ENCODE data around the gene RBMX2.
"Not testable (repeated sequence)": the region's sequence is repeated elsewhere in the genome, so short reads cannot be mapped to it uniquely, and the experiment has no call there.

RBMX2 gene

GRCh38 chrX:130401415-130402207, at the start of gene RBMX2:
Gene RBMX2, plus strand, starts transcription at chrX:130401987. Its CDS starts 46 bp downstream, at chrX:130402033.
- peak; percentile 49 for DNase-seq (ENCODE audit: low spot score)
- TF ChIP-seq CTCF (IDR thresholded peaks at IDR 0.05; ENCODE audit: poor library complexity, severe bottlenecking): no peak
- peak within 1 kb of the TSS; percentile 55 for H3K4me3 ChIP-seq (ENCODE audit: severe bottlenecking)
- H3K4me1 ChIP-seq (ENCODE audit: insufficient read depth, poor library complexity, severe bottlenecking): no peaks in the 10 kb centered on the region
- H3K27me3 ChIP-seq (ENCODE audit: insufficient read depth, poor library complexity, severe bottlenecking): no peaks in the 10 kb centered on the region
- H3K27ac ChIP-seq (ENCODE audit: poor library complexity, severe bottlenecking): peak within 1 kb of the TSS; percentile 12
- ATAC-seq (ENCODE audit: low read depth): peak; percentile 93
- no peaks in the 10 kb centered on the region for H3K9me3 ChIP-seq (ENCODE audit: severe bottlenecking)
- H3K36me3 ChIP-seq (ENCODE audit: low read depth): peaks cover 3% of the 10 kb centered on the region

- H3K4me3 ChIP-seq (ENCODE audit: severe bottlenecking); DNase-seq (ENCODE audit: low spot score); H3K27ac ChIP-seq (ENCODE audit: poor library complexity, severe bottlenecking); H3K27me3 ChIP-seq (ENCODE audit: insufficient read depth, poor library complexity, severe bottlenecking); H3K9me3 ChIP-seq (ENCODE audit: severe bottlenecking); H3K36me3 ChIP-seq (ENCODE audit: low read depth); ATAC-seq (ENCODE audit: low read depth); H3K4me1 ChIP-seq (ENCODE audit: insufficient read depth, poor library complexity, severe bottlenecking): not testable (repeated sequence)
These were observed 49.7 kb upstream of the RBMX2 start for GRCh38 chrX:130352050-130352449.

- Histone ChIP-seq H3K27me3 (ENCODE audit: insufficient read depth, poor library complexity, severe bottlenecking) (no peaks in the 10 kb centered on the region), H3K36me3 (ENCODE audit: low read depth) (no peaks in the 10 kb centered on the region), H3K4me3 (ENCODE audit: severe bottlenecking) (no peak overlapping the region), H3K27ac (ENCODE audit: poor library complexity, severe bottlenecking) (no peak overlapping the region), H3K4me1 (ENCODE audit: insufficient read depth, poor library complexity, severe bottlenecking) (no peaks in the 10 kb centered on the region), H3K9me3 (ENCODE audit: severe bottlenecking) (no peaks in the 10 kb centered on the region)
- TF ChIP-seq CTCF (IDR thresholded peaks at IDR 0.05; ENCODE audit: poor library complexity, severe bottlenecking): no peak
- DNase-seq (ENCODE audit: low spot score) (no peak), ATAC-seq (ENCODE audit: low read depth) (no peak)
These were observed 25.7 kb upstream of the RBMX2 start for GRCh38 chrX:130376077-130376476.

GRCh38 chrX:130378024-130378669, 23.6 kb upstream of the RBMX2 start:
- no peaks in the 10 kb centered on the region for H3K36me3 ChIP-seq (ENCODE audit: low read depth)
- no peak for DNase-seq (ENCODE audit: low spot score)
- H3K4me3 ChIP-seq (ENCODE audit: severe bottlenecking): no peak overlapping the region
- no peak for TF ChIP-seq CTCF (IDR thresholded peaks at IDR 0.05; ENCODE audit: poor library complexity, severe bottlenecking)
- ATAC-seq (ENCODE audit: low read depth): no peak
- H3K27me3 ChIP-seq (ENCODE audit: insufficient read depth, poor library complexity, severe bottlenecking): no peaks in the 10 kb centered on the region
- H3K27ac ChIP-seq (ENCODE audit: poor library complexity, severe bottlenecking): no peak overlapping the region
- no peaks in the 10 kb centered on the region for H3K4me1 ChIP-seq (ENCODE audit: insufficient read depth, poor library complexity, severe bottlenecking)
- H3K9me3 ChIP-seq (ENCODE audit: severe bottlenecking): no peaks in the 10 kb centered on the region

- Histone ChIP-seq H3K4me1 (ENCODE audit: insufficient read depth, poor library complexity, severe bottlenecking) (no peaks in the 10 kb centered on the region), H3K27ac (ENCODE audit: poor library complexity, severe bottlenecking) (no peak within 1 kb of the TSS), H3K36me3 (ENCODE audit: low read depth) (no peaks in the 10 kb centered on the region), H3K4me3 (ENCODE audit: severe bottlenecking) (no peak within 1 kb of the TSS), H3K9me3 (ENCODE audit: severe bottlenecking) (no peaks in the 10 kb centered on the region), H3K27me3 (ENCODE audit: insufficient read depth, poor library complexity, severe bottlenecking) (no peaks in the 10 kb centered on the region)
- TF ChIP-seq CTCF (IDR thresholded peaks at IDR 0.05; ENCODE audit: poor library complexity, severe bottlenecking): no peak
- ATAC-seq (ENCODE audit: low read depth) (no peak), DNase-seq (ENCODE audit: low spot score) (no peak)
These were observed 16.3 kb upstream of the RBMX2 start, which contains the start of gene GPR119 for GRCh38 chrX:130385520-130385919. Gene GPR119, minus strand, starts transcription at chrX:130385674. Its CDS starts 227 bp downstream, at chrX:130385447.

Data from RWPE2 (cell line).